Uterus (tissue), 4 donors: ENCODE results near the gene DNASE1L3. TPM values are rescaled to one million over a fixed set of nuclear protein-coding genes. Genes with fewer than 3 reads are reported as not detected.
"Not testable (repeated sequence)": the region's sequence is repeated elsewhere in the genome, so short reads cannot be mapped to it uniquely, and the experiment has no call there.

Source experiments
- DNase-seq, 2 donors: peaks; one replicate each; pipeline ENCODE4 v3.0.0-alpha.2; 2019 to 2020
- H3K27ac ChIP-seq, 2 donors: fragments of 200-600 bp; sonication (generic); 1 replicate in 1 of 2; 2 replicates in 1 of 2; pipeline ENCODE4 v1.5.1; 2016 to 2018
- H3K27me3 ChIP-seq, 2 donors: fragments of 200-600 bp; sonication (generic); one replicate each; pipeline ENCODE4 v1.5.1; 2018 to 2019; ENCODE audit warnings: control low read depth in 1 of 2
- H3K36me3 ChIP-seq, 2 donors: fragments of 200-600 bp; sonication (generic); one replicate each; pipeline ENCODE4 v1.5.1; 2019; ENCODE audit warnings: control low read depth in 1 of 2
- H3K4me1 ChIP-seq, 2 donors: fragments of 200-600 bp; sonication (generic); one replicate each; pipeline ENCODE4 v1.5.1; 2018 to 2019; ENCODE audit warnings: control low read depth in 1 of 2
- H3K4me3 ChIP-seq, 2 donors: fragments of 200-600 bp; sonication (generic); 1 replicate in 1 of 2; 2 replicates in 1 of 2; pipeline ENCODE4 v1.5.1; 2018 to 2019; ENCODE audit warnings: mild to moderate bottlenecking in 1 of 2
- H3K9me3 ChIP-seq, 2 donors: fragments of 200-600 bp; sonication (generic); one replicate each; pipeline ENCODE4 v1.5.1; 2019; ENCODE audit warnings: control low read depth in 1 of 2
- CTCF ChIP-seq, 4 experiments: fragments of 200-600 bp in 2 of 4; fragments of 450-650 bp in 2 of 4; sonication (generic) in 2 of 4; IDR thresholded peaks; one replicate each; pipeline ENCODE4 v1.5.1; 2016 to 2019; ENCODE audit warnings: antibody characterized with exemption in 4 of 4, mild to moderate bottlenecking in 2 of 4, moderate library complexity in 1 of 4
- POLR2A ChIP-seq, 2 donors: fragments of 450-650 bp; IDR thresholded peaks; one replicate each; pipeline ENCODE4 v1.6.1; 2016; ENCODE audit warnings: antibody characterized with exemption in 2 of 2, mild to moderate bottlenecking in 1 of 2, moderate library complexity in 1 of 2
- intact Hi-C: fragments of 100-400 bp; cut with DNase I; formaldehyde crosslinking; loops from one replicate; pipeline ENCODE4 v1.15.1; 2023; ENCODE audit warnings: low total_unique reads
- total RNA-seq, 4 donors: library from RNA; depleted of rRNA in 3 of 4; stranded (reverse); fragments of >200 nt in 3 of 4; gene quantifications; one replicate each; pipeline versions ENCODE4 v1.1.0 to v1.2.4, GENCODE V29; 2014 to 2023
- donor health status: DM: yes; HTN: yes; CAD: no.

DNASE1L3 gene
- total RNA-seq, 4 donors from 2014 or later = 0.77 to 3.2 (median 2.4) TPM

- Histone ChIP-seq H3K36me3 (no peaks in the 10 kb centered on the region), H3K9me3 (no peaks in the 10 kb centered on the region), H3K4me3 (no peak overlapping the region), H3K27me3 (no peaks in the 10 kb centered on the region), H3K27ac (no peak overlapping the region), H3K4me1 (no peaks in the 10 kb centered on the region)
- intact Hi-C loops = no loop called here
- no peak for DNase-seq
- no peak for TF ChIP-seq POLR2A (IDR thresholded peaks at IDR 0.05)
These were observed 6.1 kb downstream of the DNASE1L3 start for GRCh38 chr3:58204720-58205119.

GRCh38 chr3:58203541-58203940, 7.2 kb downstream of the DNASE1L3 start:
- no peaks in the 10 kb centered on the region for H3K36me3 ChIP-seq
- intact Hi-C loops = no loop called here
- H3K27ac ChIP-seq = no peak overlapping the region
- DNase-seq = no peak
- TF ChIP-seq POLR2A (IDR thresholded peaks at IDR 0.05) (no peak), CTCF (IDR thresholded peaks at IDR 0.05) (no peak)
- no peak overlapping the region for H3K4me3 ChIP-seq
- H3K4me1 ChIP-seq = no peaks in the 10 kb centered on the region
- no peaks in the 10 kb centered on the region for H3K9me3 ChIP-seq
- no peaks in the 10 kb centered on the region for H3K27me3 ChIP-seq

GRCh38 chr3:58202917-58203360, 7.8 kb downstream of the DNASE1L3 start:
- Histone ChIP-seq H3K36me3 (no peaks in the 10 kb centered on the region), H3K27ac (no peak overlapping the region), H3K4me3 (no peak overlapping the region), H3K9me3 (no peaks in the 10 kb centered on the region), H3K4me1 (no peaks in the 10 kb centered on the region), H3K27me3 (no peaks in the 10 kb centered on the region)
- intact Hi-C loops = no loop called here
- no peak for DNase-seq
- TF ChIP-seq POLR2A (IDR thresholded peaks at IDR 0.05) (no peak), CTCF (IDR thresholded peaks at IDR 0.05) (no peak)

- intact Hi-C loops, DNase-seq, H3K4me1 ChIP-seq, H3K4me3 ChIP-seq, H3K27me3 ChIP-seq, H3K27ac ChIP-seq, H3K36me3 ChIP-seq, H3K9me3 ChIP-seq: not testable (repeated sequence)
These were observed 9.3 kb downstream of the DNASE1L3 start for GRCh38 chr3:58201451-58201850.

GRCh38 chr3:58200846-58201355, 9.9 kb downstream of the DNASE1L3 start:
- no peak for DNase-seq
- no peak for TF ChIP-seq POLR2A (IDR thresholded peaks at IDR 0.05)
- no peak for TF ChIP-seq CTCF (IDR thresholded peaks at IDR 0.05)
- no peak overlapping the region for H3K4me3 ChIP-seq
- no peaks in the 10 kb centered on the region for H3K27me3 ChIP-seq
- H3K27ac ChIP-seq = peak overlapping the region; percentile 29 to 55
- intact Hi-C loops = no loop called here
- no peaks in the 10 kb centered on the region for H3K36me3 ChIP-seq
- H3K9me3 ChIP-seq = no peaks in the 10 kb centered on the region
- no peaks in the 10 kb centered on the region for H3K4me1 ChIP-seq

GRCh38 chr3:58200121-58200709, 10.6 kb downstream of the DNASE1L3 start:
- DNase-seq = no peak
- Histone ChIP-seq H3K27ac (peak overlapping the region in 1 of 2 donors; percentile 55), H3K4me1 (no peaks in the 10 kb centered on the region), H3K9me3 (no peaks in the 10 kb centered on the region), H3K36me3 (no peaks in the 10 kb centered on the region), H3K4me3 (no peak overlapping the region), H3K27me3 (no peaks in the 10 kb centered on the region)
- intact Hi-C loops = no loop called here
- TF ChIP-seq POLR2A (IDR thresholded peaks at IDR 0.05) = no peak
- TF ChIP-seq CTCF (IDR thresholded peaks at IDR 0.05) = no peak
